Endothelial cell of umbilical vein (primary cell): ENCODE results near the gene AKAP6.

ENCODE experiments used
- EZH2 ChIP-seq: IDR thresholded peaks from 2 replicates; pipeline ENCODE4 v1.6.1; 2012; ENCODE audit warnings: borderline replicate concordance, low read depth, mild to moderate bottlenecking, moderate library complexity, low read length, inconsistent platforms; ENCODE audit not compliant: severe bottlenecking
- GATA2 ChIP-seq: IDR thresholded peaks from 2 replicates; pipeline ENCODE4 v1.7.0; 2011; ENCODE audit warnings: low read depth, mild to moderate bottlenecking, moderate library complexity, mixed read lengths, low read length; ENCODE audit not compliant: insufficient read length, insufficient read depth
- JUN ChIP-seq: IDR thresholded peaks from 2 replicates; pipeline ENCODE4 v1.6.1; 2011; ENCODE audit warnings: borderline replicate concordance, low read depth; ENCODE audit not compliant: insufficient read length, insufficient read depth
- POLR2A ChIP-seq: IDR thresholded peaks from 2 replicates; pipeline ENCODE4 v1.6.1; 2012; ENCODE audit warnings: low read depth, mild to moderate bottlenecking, control low read depth, low read length
- TF ChIP-seq, protein P1 (sequence below): IDR thresholded peaks from 2 replicates; pipeline ENCODE4 v1.6.1; 2011; ENCODE audit not compliant: insufficient read depth, insufficient read length
- TF ChIP-seq, protein P2 (sequence below), 2 donors: IDR thresholded peaks; 1 replicate in 1 of 2; 2 replicates in 1 of 2; pipeline ENCODE4 v1.5.1; 2011; ENCODE audit warnings: low read length in 2 of 2, mild to moderate bottlenecking in 2 of 2, moderate library complexity in 2 of 2, control low read depth in 1 of 2, inconsistent platforms in 1 of 2, low read depth in 1 of 2; ENCODE audit not compliant: insufficient read depth in 1 of 2; ENCODE audit errors: extremely low read depth in 1 of 2

- no peak for TF ChIP-seq POLR2A
- TF ChIP-seq, protein P1, sequence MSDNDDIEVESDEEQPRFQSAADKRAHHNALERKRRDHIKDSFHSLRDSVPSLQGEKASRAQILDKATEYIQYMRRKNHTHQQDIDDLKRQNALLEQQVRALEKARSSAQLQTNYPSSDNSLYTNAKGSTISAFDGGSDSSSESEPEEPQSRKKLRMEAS: no peak
- TF ChIP-seq, protein P2, sequence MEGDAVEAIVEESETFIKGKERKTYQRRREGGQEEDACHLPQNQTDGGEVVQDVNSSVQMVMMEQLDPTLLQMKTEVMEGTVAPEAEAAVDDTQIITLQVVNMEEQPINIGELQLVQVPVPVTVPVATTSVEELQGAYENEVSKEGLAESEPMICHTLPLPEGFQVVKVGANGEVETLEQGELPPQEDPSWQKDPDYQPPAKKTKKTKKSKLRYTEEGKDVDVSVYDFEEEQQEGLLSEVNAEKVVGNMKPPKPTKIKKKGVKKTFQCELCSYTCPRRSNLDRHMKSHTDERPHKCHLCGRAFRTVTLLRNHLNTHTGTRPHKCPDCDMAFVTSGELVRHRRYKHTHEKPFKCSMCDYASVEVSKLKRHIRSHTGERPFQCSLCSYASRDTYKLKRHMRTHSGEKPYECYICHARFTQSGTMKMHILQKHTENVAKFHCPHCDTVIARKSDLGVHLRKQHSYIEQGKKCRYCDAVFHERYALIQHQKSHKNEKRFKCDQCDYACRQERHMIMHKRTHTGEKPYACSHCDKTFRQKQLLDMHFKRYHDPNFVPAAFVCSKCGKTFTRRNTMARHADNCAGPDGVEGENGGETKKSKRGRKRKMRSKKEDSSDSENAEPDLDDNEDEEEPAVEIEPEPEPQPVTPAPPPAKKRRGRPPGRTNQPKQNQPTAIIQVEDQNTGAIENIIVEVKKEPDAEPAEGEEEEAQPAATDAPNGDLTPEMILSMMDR (IDR thresholded peaks at IDR 0.05; ENCODE audit: extremely low read depth in 1 of 2, insufficient read depth in 1 of 2, low read depth in 1 of 2, low read length in 2 of 2): no peak
- no peak for TF ChIP-seq EZH2
- TF ChIP-seq GATA2: no peak
- no peak for TF ChIP-seq JUN
Observed at GRCh38 chr14:32841698-32842097, 512.6 kb downstream of the AKAP6 start.
